Measurements from ENCODE around the gene ACSL3.

Gene ACSL3

DNA sequence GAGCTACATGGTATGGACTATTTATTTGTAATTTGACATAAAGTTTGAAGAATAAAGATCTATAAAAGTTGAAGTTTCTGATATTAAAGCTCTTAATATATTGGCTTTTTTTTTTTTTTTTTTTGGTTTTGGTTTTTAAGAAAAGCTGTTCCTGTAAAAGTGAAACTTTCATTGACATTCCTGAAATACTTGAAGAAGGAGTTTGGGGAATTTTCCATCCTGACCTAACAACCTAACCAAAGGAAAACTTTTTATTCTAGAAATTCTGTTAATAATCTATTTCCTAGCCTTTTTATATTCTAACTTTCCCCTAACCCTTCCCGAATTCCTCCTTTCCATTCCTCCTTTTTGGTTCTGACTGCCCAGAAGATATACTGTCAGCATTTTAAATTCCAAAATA is 83.7 kb downstream of the ACSL3 start:
- DNase-seq: no peak

DNA sequence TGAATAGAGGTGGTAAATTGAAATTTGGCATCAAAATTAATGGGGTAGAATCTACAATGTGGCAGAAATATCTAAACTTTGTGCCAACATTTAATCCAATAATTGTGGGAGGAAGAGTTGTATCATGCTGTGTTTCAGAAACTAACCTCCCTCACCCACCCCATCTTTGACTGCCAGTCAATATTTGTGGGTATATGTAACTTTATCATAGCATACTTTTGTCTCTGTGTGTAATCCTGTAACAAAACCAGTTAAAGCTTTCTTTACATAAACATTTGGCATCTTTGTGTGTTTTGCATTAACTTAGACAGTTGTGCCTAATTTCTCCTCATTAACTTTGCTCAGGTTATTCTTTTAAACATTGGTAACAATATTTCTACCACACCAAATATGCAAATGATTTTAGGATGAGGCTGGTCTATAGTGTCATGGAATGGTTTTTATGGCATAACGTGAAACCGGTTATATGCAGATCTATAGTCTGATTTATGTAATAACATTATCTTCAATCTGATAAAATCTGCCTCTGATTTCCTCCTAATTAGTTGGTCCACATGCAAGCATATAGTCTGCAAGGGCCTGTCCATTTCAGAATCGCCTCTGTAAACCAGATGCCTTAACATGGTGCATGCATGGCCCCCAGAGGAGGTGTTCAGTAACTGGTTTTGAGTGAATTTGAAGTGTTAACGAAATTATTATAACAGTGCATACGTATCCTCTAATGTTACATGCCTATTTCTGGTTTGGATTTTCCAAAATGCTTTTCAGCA is 84.3 kb downstream of the ACSL3 start:
- no peak for DNase-seq

DNA sequence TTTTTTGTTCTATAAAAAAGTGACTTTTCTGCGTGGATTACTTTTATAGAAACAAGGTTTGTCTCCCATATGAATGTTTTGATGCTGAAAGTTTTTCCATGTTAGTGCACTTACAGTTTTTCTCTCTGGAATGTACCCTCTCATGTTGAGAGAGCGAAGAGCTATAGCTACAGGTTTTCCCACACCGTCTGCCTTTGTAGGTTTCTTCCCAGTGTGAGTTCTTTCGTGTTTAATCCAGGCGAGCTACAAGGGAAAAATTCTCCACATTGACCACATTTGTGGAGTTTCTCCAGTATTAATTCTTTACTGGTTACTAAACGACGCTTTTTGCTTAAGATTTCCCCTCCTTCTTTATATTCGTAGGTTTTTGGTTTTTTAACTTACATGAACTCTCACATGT is 85.1 kb downstream of the ACSL3 start:
- DNase-seq: no peak

GRCh38 chr2:222946700-222947287 is 86.0 kb downstream of the ACSL3 start:
- no peak for DNase-seq

GRCh38 chr2:222949073-222949472 is 88.2 kb downstream of the ACSL3 start:
- DNase-seq: no peak

DNA sequence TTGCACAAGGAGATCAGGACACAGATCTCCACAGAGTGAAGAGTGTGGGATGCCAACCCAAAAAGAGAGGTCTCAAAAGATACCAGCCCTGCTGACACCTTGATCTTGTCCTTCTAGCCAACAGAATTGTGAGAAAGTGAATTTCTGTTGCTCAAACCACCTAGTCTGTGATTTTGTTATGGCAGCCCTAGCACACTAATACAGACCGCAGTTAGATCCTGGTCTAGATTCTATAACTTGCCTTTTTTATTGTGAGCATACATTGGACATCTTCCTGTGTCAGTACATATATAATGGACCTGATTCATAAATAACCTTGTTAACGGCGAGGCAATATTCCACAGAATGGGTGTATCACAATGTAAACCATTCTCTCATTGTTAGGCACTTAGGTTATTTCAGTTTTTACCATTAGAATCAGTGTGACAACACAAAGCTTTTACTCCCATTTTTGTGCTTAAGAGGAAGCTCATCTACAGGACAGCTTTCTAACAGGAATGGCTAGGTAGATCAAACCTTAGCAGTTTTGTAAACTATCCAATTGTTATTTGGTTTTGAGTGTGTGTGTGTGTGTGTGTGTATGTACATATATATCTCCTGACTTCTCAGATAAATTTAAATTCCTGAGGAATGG is 89.0 kb downstream of the ACSL3 start:
- no peak for DNase-seq

DNA sequence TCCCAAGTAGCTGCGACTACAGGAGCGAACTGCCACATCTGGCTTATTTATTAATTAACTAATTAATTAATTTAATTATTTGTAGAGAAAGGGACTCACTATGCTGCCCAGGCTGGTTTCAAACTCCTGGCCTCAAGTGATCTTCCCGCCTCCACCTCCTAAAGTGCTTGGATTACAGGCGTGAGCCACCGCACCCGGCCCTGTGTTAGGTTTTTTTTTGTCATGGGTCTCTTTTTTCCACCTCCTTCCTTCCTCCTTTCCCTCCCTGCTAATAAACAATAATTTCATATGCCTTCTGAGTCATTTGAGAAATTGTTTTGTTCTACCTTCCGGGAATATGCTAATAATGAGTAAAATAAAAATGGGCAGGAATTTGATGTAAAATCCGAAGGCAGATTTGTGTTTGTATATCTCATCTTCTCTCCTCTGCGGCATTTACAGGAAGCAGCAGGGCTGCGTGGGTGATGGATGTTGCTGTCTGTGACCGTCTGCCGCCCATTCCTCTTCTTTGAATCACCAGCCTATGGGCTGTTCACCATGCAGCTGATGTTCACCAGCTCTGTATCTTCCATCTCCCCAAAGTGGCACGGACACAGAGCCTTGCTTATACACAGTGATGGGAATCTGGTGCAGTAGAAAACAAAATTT is 89.9 kb downstream of the ACSL3 start:
- no peak for DNase-seq

GRCh38 chr2:222952204-222952603 is 91.4 kb downstream of the ACSL3 start:
- no peak for DNase-seq

DNA sequence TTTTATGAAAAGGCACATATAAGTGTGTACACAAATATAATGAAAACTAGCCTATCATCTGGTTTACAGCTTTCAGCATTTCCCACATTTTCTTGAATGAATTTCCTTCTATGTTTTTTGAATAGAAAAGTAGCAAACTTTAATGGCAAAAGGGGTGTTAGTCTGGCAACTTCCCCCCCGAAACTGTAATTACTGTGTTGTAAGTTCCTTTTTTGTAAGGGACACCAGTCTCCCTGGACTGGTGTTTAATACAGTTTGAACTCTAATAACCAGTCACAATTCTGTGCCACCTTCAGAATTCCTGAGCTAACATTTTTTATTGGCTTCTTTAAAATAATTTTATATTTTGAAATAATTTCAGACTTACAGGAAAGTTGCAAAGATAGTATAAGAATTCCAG is 94.2 kb downstream of the ACSL3 start:
- no peak for DNase-seq

DNA sequence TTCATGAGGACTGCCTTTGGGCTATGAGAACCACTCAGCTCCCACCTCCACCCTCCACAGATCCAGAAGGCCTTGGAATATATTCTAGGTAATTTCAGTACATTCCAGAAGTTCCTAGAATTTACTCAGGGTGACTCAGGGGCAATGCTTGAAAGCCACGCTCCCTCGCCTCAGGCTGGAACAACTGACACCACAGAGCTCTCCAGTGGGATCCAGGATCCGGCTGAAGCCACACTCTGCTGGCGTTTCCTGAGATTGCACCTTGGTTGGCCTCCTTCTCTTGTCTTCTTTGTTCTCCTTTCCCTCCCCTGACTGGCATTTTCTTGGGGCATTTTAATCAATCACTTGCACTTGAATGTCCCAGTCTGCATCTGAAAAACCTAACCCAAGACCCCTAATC is 98.5 kb downstream of the ACSL3 start:
- no peak for DNase-seq

GRCh38 chr2:222960126-222960525 is 99.3 kb downstream of the ACSL3 start:
- peak in 1 of 2 donors; percentile 13 for DNase-seq

GRCh38 chr2:222963641-222964040 is 102.8 kb downstream of the ACSL3 start:
- DNase-seq: no peak

DNA sequence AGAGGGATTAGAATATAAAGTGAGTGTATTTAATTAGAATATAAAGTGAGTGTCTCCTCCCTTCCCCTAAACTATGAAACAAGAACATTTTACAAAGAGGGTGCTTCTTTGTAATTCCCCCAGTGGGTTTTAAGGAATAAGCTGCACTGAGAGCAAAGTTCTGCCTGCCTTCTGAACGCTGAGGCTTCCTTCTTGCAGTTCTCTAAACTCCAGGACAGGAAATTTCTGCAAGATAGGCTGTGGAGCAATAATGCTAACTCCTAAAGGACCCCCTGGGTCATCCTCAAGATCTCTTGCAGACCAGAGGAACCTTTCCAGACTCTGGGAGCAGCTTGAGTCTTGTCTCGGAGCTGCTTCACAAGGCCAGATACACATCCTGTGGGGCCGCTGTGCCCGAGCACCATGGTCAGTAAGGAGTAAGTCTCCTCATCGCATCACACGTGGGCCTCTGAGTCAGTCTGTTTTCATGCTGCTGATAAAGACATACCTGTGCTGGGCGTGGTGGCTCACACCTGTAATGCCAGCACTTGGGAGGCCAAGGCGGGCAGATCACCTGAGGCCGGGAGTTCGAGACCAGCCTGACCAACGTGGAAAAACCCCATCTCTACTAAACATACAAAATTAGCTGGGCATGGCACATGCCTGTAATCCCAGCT is 103.7 kb downstream of the ACSL3 start:
- no peak for DNase-seq

- no peak for DNase-seq
Measured at GRCh38 chr2:222965555-222965954, 104.7 kb downstream of the ACSL3 start.

DNA sequence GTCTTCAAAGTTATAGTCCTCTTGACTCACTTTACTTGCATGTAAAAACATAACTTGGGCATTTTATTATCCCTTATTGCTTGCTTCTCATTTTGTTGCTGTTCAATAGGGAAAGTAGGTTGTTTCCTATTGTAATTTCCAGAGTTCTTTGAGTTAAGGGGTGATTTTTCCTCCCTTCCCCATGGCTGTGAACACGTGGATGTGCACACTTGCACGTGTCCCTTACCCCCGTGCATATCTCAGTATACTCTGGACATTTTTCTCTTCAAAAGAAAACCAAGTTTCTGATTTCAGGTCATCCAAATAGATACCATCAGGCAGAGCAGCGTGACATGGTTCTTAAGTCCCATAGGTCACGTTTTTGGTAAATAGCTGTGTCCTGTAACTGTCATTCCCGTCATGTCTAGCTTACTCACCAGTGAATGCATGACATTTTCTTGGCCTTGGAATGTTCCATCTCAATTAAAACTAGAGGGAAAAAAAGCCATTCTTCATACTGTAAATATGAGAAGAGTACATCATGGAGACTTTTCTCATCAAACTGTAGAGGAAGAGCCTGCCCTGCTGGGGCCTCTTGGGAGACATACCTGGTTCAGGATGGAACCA is 107.8 kb downstream of the ACSL3 start:
- DNase-seq: no peak

DNA sequence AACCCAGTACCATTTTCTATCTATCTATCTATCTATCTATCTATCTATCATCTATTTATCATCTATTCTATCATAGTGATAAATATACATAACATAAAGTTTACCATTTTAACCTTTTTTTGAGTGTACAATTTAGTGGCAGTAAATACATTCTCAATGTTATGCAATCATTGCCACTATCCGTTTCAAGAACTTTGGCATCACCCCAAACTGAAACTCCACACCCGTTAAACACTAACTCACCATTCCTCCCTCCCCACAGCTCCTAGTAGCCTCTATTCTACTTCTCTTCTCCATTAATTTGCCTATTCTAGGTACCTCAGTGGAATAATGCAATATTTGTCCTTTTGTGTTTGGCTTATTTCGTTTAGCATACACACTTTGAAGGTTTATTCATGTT is 108.7 kb downstream of the ACSL3 start:
- no peak for DNase-seq

GRCh38 chr2:222972420-222972819 is 111.6 kb downstream of the ACSL3 start:
- DNase-seq: no peak

- DNase-seq: no peak
Measured at GRCh38 chr2:222973237-222973636, 112.4 kb downstream of the ACSL3 start.

- DNase-seq: no peak
Measured at GRCh38 chr2:222973733-222974132, 112.9 kb downstream of the ACSL3 start.

DNA sequence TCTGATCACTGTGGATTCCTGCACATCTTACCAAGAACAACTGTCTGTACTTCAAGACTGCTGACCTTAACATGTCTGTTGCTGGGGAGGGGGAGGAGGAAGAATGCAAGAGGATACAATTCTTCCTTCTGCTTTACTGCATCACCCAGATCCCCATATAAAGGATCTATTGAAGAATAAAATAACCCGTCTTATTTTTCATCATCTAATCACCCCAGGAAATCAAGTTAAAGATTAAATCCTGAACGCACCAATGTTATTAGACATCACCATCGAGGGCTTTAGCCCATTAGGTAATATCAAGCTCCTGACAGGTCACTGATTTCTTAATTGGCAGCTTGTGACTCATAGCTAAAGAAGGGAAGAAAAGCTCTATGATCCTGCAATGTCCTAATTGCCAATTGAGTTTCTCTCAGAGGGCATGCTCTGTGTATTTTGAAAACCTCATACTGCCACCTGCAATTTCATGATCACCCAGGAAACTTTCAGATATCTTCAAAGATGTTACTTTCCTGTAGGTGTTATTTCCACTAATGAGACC is 115.8 kb downstream of the ACSL3 start:
- DNase-seq: no peak

GRCh38 chr2:222977121-222977520 is 116.3 kb downstream of the ACSL3 start:
- no peak for DNase-seq

- no peak for DNase-seq
Measured at GRCh38 chr2:222978850-222979249, 118.0 kb downstream of the ACSL3 start.

- DNase-seq: no peak
Measured at GRCh38 chr2:222979484-222979883, 118.6 kb downstream of the ACSL3 start.

All from CD4-positive, alpha-beta T cell treated with Interleukin-1 beta for 1 hour (primary cell).